K562 (cell line): ENCODE measurements around the gene ASMTL. TPM values are rescaled to one million over a fixed set of nuclear protein-coding genes. Genes with fewer than 3 reads are reported as not detected.
A peak's percentile ranks its signal among the peaks of the same experiment; 100 is the strongest.

Source experiments
- ARID3B ChIP-seq: fragments of 250-450 bp; sonication (Bioruptor Pico); IDR thresholded peaks from 2 replicates; pipeline ENCODE4 v1.4.0; 2020; ENCODE audit warnings: borderline replicate concordance
- CEBPG ChIP-seq, 3 experiments: fragments of 200-800 bp in 1 of 3; sonication (Bioruptor generic) in 1 of 3; sonication (generic) in 1 of 3; formaldehyde crosslinking in 1 of 3; IDR thresholded peaks in 2 of 3; conservative IDR thresholded peaks in 1 of 3; 2 replicates each; pipeline versions ENCODE4 v1.6.1 to v1.8.0; 2016 to 2022; ENCODE audit warnings: missing compliant biosample characterization in 2 of 3, missing genetic modification characterization in 2 of 3, mild to moderate bottlenecking in 1 of 3, missing genetic modification reagents in 1 of 3
- CHCHD3 ChIP-seq: fragments of 250-450 bp; sonication (Bioruptor Pico); IDR thresholded peaks from 2 replicates; pipeline ENCODE4 v2.1.2; 2022; ENCODE audit warnings: mild to moderate bottlenecking
- CREB3 ChIP-seq: fragments of 450-650 bp; conservative IDR thresholded peaks from 2 replicates; pipeline ENCODE4 v1.6.1; 2016; ENCODE audit warnings: missing genetic modification characterization, low read depth, mild to moderate bottlenecking, missing compliant biosample characterization, moderate library complexity
- FOXP1 ChIP-seq: sonication (generic); formaldehyde crosslinking; IDR thresholded peaks from 2 replicates; pipeline ENCODE4 v1.8.0; 2022; ENCODE audit warnings: mild to moderate bottlenecking, missing genetic modification reagents
- GTF2B ChIP-seq: IDR thresholded peaks from 2 replicates; pipeline ENCODE4 v1.6.1; 2011; ENCODE audit not compliant: insufficient read length; ENCODE audit errors: extremely low read depth
- KLF10 ChIP-seq: fragments of 250-450 bp; sonication (Bioruptor Pico); IDR thresholded peaks from 2 replicates; pipeline ENCODE4 v1.6.1; 2021; ENCODE audit warnings: matching md5 sums
- MTA1 ChIP-seq: fragments of 450-650 bp; IDR thresholded peaks from 2 replicates; pipeline ENCODE4 v1.6.1; 2017; ENCODE audit warnings: borderline replicate concordance
- PRMT5 ChIP-seq: sonication (generic); formaldehyde crosslinking; IDR thresholded peaks from 2 replicates; pipeline ENCODE4 v1.5.0; 2020; ENCODE audit warnings: missing genetic modification reagents
- TSHZ1 ChIP-seq: fragments of 250-450 bp; sonication (Bioruptor Pico); IDR thresholded peaks from 2 replicates; pipeline ENCODE4 v1.4.0; 2020; ENCODE audit warnings: mild to moderate bottlenecking, moderate library complexity
- ZBTB49 ChIP-seq: sonication (generic); formaldehyde crosslinking; IDR thresholded peaks from 2 replicates; pipeline ENCODE4 v1.8.0; 2022; ENCODE audit warnings: missing genetic modification reagents, mild to moderate bottlenecking, borderline replicate concordance
- ZKSCAN8 ChIP-seq: fragments of 200-800 bp; sonication (Bioruptor generic); IDR thresholded peaks from 2 replicates; pipeline ENCODE4 v1.6.1; 2016; ENCODE audit warnings: missing genetic modification characterization, missing compliant biosample characterization
- ZNF277 ChIP-seq: fragments of 250-450 bp; sonication (Bioruptor Pico); IDR thresholded peaks from 2 replicates; pipeline ENCODE4 v1.8.0; 2022; ENCODE audit warnings: inconsistent platforms, mild to moderate bottlenecking, moderate library complexity, borderline replicate concordance
- polyA plus RNA-seq, 8 experiments: library from polyadenylated mRNA; depleted of rRNA in 4 of 8; stranded (reverse) in 5 of 8; unstranded in 3 of 8; fragments of >200 nt; fragmentation: Nextera tagmentation in 2 of 8; fragmentation: Illumina TruSeq in 1 of 8; extraction: Ambion mirVana in 2 of 8; extraction: Trizol in 1 of 8; gene quantifications; 2 replicates each; pipeline versions ENCODE4 v1.2.1 to v1.2.3, GENCODE V29; 2011 to 2014; ENCODE audit warnings: inconsistent platforms in 1 of 8, missing spikeins in 1 of 8
- total RNA-seq, 7 experiments: library from RNA; depleted of rRNA in 6 of 7; stranded (reverse); fragments of >200 nt in 6 of 7; fragmentation: Illumina TruSeq in 2 of 7; extraction: Trizol in 2 of 7; gene quantifications; 2 replicates each; pipeline versions ENCODE4 v1.2.1 to v1.2.3, GENCODE V29; 2011 to 2021; ENCODE audit warnings: low replicate concordance in 1 of 7

The ASMTL gene
- total and polyA plus RNA-seq, 9 of the 15 experiments (the other 6 are each of a cell fraction or from before 2014, with no cell fraction given) = 0.56 to 20.6 (median 7.6) TPM

GRCh38 chrX:1491851-1492349 lies 39.2 kb upstream of the ASMTL start (continued):
- TF ChIP-seq ZBTB49 (no peak), CREB3 (no peak), ZKSCAN8 (CRISPR knock-in tag) (no peak), CHCHD3 (no peak), FOXP1 (0 out of 2 replicates have a peak, but pooled peaks have one; percentile 35), PRMT5 (CRISPR knock-in tag) (no peak), MTA1 (no peak), CEBPG (CRISPR knock-in tag; IDR thresholded peaks at IDR 0.05) (no peak), CEBPG (tag; conservative IDR thresholded peaks at IDR 0.05 in 1 of 2, IDR thresholded peaks at IDR 0.05 in 1 of 2) (no peak), GTF2B (no peak), ARID3B (no peak), KLF10 (CRISPR knock-in tag) (no peak), ZNF277 (CRISPR knock-in tag) (no peak), TSHZ1 (CRISPR knock-in tag) (no peak)
